HG02571 (cell line): ENCODE data around the gene ZC3H12C.
"Not testable (repeated sequence)": the region's sequence is repeated elsewhere in the genome, so short reads cannot be mapped to it uniquely, and the experiment has no call there.

Experiments
- ATAC-seq: cut with Tn5 transposase; IDR thresholded peaks from one replicate; pipeline ENCODE4 v1.9.1; 2021; ENCODE audit warnings: mild to moderate bottlenecking, moderate library complexity; ENCODE audit not compliant: unreplicated experiment

ZC3H12C gene

DNA sequence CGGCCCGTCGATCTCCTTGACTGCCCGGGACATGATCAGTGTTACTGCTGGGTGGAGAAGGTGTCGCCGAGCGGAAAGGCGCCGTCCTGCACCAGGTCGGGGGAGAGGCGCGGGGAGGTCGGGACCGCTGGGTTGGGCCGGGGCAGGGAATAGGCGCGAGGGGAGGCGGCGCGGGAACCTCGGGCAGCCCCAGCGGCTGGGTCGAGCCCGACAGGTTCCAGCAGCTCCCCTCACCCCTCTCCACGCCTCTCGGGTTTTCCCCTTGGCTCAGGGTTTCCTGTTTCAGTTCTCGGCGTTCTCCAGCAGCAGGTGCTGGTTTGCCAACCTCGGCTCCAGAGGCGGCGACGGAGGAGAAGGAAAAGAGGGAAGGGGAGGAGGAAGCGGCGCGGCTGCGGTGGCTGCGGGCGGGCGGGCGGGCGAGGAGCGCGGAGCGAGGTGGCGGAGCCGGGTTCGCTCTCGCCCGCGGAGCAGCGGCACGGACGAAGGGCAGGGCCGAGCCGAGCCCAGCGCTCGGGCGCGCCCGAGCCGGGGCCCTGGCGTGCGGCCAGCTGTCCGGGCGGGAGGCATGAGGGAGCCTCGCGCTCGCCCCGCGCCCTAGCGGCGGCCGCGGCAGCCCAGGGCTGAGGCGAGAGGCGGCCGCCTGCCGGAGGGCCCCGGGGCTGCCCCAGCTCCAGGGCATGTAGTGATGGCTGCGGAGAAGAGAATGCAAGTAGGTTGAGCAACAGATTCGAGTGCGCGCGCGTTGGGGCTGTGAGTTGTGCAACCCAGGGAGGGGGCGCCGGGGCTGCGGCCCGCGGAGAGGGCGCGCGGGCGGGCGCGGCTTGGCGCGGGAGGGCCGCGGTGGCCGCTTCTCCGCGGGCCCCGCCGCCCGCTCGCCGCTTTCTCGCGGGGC is at the start of gene ZC3H12C:
ZC3H12C (plus strand) TSS at position 878 of the 892 bp plus-strand sequence. CDS start 20 bp downstream, outside the sequence.
- peak; percentile 59 for ATAC-seq

DNA sequence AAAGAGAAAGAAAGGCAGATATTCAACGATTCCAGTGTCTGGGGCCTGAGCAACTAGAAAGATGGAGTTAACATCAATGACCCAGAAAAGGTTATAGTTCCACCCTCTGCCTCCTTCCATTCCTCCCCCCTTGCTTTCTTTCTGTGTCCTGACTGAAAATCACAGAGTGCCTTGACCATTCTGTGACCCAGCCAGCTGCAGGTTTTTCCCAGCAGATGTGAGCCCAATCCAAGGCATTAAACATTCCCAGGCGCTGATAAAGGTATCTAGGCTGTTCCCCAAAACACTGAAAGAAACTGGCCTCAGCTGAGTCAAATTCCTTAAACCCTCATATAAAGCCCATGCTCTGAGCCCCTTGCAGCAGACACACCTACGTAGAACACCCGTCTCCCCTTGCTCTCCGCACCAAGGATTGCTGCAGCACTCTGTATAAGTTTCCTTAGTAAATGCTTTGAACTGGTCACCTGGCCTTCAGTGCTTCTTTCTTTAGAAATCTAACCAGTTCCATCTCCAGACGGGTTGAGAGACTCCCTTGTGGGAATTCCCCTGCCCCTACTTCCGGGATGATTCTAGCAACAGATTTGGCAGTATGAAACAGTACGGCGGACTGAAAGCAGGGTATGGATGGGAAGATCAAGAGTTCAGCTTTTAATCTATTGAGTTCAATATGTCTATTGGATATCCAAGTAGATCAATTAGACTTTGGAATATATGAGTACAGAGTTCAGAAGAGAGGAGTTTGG is 48.8 kb upstream of the ZC3H12C start:
- ATAC-seq = no peak

DNA sequence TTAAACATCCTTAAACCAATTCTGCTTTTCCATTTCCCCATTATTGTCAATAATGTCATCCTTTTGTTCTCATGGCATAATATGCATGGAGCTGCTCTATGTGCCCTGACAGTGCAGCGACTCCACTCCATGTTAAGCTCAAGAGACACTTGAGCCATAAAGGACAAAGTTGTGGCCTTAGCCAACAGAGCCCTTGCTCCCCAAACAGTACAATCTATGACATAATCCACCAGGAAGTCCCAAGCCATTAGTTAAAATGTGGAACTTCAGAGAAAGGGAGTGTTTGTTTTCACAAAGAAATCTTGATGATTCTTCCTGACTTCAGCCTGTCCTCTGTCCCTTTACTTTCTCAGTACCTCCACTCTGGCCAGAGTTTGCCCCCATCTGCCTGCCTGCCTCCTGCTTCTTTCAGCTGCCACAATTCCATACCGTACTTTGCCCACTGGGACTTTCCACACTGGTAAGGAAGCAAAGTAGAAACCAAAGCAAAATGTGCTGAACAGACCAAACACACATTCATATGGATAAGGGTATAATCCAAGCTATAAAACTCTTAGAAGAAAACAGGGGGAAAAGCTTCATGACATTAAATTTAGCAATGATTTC is 46.3 kb upstream of the ZC3H12C start:
- ATAC-seq = no peak

DNA sequence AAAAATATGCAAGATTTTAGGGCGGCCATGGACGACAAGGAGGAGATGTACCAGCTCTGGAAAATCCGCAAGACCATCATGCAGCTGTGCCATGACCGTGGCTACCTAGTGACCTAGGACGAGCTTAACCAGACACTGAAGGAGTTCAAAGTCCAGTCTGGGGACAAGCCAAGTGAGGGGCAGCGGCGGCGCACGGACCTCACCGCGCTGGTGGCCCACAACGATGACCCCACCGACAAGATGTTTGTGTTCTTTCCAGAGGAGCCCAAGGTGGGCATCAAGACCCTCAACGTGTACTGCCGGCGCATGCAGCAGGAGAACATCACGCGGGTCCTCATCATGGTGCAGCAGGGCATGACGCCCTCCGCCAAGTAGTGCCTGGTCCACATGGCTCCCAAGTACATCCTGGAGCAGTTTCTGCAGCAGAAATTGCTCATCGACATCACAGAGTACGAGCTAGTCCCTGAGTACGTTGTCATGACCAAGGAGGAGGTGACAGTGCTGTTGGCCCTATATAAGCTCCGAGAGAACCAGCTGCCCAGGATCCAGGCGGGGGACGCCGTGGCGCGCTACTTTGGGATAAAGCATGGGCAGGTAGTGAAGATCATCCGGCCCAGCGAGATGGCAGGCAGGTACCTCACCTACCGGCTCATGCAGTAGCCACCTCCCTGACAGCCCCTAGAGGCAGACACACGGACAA is 43.5 kb upstream of the ZC3H12C start:
- ATAC-seq = no peak

DNA sequence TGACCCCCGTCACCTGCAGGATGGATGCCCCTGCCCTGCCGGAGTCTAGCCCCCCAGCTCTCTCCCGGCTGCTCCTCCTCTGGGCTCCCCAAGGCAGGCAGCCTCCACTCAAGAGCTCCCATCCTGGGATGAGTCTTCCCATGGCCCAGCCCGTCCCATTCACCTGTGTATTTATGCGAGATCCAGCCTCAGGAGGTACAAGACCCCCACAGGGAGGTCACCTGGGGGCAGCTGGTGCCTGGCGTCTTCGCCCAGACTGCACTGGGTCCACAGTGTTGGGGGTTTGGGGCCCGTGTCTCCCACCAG is 43.0 kb upstream of the ZC3H12C start:
- ATAC-seq = no peak

DNA sequence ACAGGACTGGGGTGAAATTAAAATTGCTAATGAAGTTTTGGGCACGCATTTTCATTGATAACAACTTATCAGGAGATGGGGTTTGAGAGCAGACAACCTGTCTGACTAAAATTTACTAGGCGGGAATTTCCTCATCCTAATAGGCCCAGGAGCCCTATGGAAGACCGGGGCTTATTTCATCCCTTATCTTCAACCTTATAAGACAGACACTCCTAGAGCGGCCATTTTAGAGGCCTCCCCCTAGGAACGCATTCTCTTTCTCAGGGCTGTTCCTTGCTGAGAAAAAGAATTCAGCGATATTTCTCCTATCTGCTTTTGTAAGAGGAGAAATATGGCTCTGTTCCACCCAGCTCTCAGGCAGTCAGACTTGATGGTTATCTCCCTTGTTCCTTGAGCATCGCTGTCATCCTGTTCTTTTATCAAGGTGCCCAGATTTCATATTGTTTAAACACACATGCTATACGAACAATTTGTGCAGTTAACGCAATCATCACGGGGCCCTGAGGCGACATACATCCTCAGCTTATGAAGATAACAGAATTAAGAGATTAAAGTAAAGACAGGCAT is 39.3 kb upstream of the ZC3H12C start:
- no peak for ATAC-seq

DNA sequence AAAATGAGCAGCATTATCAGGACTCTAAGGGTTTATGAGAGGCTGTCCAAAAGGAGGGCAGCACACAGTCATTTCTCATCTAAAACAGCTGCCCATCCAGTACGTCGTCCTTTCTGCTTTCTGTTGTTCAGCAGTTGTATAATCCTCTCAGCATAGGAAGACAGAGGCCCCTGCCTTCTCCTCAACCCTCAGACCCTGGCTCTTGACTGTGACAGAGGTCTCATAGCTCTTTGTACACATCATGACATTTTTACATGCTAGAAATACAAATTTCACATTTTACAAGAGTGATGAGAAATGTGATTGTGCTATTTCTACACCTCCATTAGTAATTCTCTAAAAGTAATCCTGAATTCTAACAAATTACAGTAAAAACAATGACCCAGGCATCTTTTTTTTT is 36.2 kb upstream of the ZC3H12C start:
- no peak for ATAC-seq

DNA sequence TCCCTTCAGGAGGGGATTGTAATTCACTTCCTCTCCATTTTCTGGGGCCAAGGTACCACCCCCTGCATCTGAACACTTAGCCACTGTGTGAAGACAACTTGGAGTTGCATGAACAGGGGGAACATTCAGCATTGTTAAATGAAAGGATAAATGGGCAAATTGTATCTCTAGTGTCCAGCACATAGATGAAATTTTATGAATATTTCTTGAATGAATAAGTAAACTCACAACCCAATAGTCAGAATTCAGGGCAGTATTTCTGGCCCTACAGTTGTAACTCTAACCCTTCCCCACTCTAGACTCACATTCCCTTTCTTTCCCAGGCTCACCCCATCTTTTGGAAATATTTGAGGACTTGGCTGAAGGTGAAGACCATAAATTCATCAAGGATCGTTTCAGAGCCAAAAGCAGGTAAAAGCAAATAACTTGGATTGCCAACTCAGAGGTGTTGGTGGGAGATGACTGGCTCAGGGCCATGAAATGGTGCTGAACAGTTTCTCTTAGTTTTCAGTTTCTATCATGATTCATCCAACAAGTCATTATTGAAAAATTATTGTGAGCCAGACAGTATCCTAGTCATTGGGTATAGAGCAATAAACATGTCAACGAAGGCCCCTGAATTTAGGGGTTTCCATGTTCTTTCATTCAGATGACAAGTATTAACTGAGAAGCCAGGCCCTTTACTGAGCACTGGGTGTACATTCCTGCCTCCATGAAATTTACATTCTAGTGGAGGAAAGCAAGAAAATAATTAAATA is 33.3 kb upstream of the ZC3H12C start:
- ATAC-seq = no peak

DNA sequence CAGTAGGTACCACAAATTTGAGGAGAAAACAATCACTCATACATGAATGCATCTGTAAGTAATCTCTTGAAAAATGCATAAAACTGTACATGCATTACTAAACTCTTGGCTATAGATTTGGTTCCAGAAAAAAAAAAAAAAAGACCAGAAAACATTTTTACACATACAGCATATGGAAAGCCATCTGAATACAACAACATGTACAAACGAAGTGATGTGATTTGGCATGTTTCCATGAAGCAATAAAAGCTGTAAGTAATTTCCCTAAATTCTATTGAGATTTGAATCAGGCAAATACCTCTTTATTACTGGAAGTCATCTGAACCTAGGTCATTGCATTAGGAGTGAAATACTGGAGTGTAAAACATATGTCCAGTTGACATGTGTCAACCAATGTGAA is 31.9 kb upstream of the ZC3H12C start:
- no peak for ATAC-seq

DNA sequence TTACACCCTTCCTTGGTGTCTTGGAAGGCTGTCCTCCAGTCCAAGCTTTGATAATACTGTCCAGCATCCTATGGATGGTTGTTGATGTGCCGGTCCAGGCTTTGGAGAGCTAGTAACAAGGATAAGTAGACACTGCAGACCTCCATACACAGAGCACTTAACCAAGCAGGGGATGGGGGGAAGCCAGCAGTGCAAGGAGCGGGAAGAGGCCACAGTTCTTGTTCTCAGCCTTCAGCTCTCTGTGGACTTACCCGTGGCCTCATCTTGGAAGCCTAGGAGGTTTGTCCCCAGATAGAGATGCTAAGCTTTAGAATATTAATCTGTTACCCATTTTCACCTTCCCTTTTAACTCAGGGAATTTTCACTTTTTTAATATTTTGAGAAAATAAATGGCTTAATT is 30.9 kb upstream of the ZC3H12C start:
- ATAC-seq = no peak

DNA sequence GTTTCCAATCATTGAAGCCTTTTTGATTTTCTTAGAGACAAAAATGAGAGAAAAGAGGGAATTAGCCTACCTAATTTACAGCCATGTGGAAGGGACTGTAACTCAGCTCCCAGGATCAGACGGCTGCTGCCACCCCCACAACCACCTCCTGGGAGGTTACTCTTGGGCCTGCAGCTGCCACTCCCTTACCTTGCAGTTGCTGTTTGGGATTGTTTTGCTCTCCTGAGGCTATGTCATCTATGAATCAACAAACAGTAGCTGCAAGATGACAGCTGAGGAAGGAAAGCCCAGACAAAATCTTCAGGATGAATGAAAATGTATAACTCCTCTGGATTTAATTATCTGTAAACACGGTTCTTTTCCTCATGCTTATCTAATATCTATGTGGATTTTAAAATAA is 28.0 kb upstream of the ZC3H12C start:
- ATAC-seq = no peak

DNA sequence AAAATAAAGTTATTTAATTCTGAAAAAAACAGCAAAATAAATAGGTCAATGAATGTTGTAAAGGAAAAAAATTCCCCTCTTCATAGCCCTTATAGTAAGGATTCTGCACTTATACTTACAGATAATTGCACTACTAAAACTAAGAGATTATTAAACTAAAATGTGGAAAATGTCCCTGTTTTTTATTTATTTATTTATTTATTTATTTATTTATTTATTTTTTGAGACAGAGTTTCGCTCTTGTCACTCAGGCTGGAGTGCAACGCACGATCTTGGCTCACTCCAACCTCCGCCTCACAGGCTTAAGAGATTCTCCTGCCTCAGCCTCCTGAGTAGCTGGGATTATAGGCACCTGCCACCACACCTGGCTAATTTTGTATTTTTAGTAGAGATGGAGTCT is 25.2 kb upstream of the ZC3H12C start:
- ATAC-seq = not testable (repeated sequence)

DNA sequence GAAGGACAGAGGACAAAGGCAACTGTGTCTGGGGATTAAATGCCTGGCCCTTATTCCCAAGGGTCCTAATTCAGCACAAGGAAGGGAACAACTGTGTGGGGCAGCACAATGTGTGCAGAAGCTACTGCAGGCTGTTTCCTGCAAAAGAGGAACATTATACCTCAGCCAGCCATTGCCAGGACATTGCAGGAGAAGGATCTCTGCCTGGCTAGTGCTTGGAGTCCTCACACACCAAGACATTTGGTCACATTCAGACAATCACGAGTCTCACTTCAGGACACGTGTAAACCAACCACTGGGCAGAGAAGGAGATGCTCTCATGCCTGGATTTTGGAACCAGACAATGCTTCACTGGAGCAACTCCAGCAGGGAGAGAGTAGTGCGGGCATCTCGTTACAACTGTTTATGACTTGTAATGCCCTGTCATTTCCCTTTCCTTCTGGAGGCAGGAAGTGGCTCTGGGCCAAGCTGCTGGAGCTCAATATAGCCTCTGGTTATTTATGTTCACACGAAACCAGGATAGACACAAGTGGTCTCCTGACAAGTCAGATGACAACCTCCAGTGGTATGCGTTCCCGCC is 23.9 kb upstream of the ZC3H12C start:
- ATAC-seq = no peak

DNA sequence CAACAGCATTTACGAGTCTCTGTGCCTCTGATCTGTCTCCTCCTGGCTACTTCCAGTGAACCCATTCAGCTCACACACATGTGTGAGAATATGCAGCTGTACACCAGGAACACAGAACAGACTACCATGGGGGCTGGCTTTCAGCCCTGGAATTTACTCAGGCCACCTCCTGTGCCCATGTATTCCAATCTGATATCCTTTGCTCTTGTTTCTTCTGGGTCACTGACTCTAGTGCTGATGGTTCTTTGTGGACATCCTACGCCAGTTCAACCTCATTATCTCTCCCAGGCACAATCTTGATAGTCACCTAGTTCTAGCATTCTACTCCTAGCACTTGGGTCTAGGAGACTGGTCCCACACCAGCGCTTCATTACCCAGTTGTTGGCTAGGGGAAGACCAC is 23.0 kb upstream of the ZC3H12C start:
- no peak for ATAC-seq

DNA sequence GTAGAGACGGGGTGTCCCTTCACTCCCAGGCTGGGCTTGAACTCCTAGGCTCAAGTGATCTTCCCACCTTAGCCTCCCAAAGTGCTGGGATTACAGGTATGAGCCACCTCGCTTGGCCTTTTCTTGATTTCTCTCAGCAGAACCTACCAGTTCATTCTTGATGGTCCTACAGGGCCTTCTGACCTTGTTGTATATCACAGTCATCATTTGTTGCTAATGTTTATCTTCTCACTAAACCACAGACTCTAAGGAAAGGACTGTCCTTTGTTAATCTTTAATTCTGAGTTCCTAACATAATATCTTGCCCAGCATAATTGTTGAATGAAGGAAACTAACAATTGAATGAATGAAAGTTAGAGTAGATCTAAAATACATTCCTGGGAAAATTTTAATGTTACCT is 22.0 kb upstream of the ZC3H12C start:
- ATAC-seq = no peak

DNA sequence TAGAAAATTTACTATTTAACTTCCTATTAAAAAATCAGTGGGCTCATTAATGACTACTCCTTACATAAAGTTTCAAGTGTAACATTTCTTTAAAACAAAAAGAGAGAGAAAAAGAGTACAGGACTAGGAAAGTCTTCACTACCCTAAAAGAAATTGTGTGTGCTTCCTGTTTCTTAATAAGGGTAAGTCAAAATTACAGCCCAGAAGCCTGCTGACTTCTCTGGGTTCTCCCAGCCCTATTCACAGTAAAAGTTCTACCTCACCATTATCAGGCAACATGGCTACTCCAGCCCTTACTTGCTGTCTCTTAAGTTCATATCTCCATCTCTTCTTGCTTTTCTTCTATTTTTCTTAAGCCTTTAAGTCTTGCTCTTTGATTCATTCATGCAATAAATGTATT is 20.3 kb upstream of the ZC3H12C start:
- no peak for ATAC-seq

DNA sequence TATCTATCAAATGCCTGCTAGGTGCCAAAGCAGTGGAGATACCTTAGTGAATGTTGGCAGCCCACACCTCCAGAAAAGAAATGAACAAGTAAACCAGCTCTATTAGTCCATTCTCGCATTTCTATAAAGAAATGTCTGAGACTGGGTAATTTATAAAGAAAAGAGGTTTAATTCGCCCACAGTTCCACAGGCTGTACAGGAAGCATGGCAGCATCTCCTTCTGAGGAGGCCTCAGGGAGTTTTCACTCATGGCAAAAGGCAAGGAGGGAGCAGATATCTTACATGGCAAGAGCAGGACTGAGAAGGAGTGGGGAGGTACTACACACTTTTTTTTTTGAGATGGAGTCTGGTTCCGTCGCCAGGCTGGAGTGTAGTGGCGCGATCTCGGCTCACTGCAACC is 18.7 kb upstream of the ZC3H12C start:
- ATAC-seq = no peak

DNA sequence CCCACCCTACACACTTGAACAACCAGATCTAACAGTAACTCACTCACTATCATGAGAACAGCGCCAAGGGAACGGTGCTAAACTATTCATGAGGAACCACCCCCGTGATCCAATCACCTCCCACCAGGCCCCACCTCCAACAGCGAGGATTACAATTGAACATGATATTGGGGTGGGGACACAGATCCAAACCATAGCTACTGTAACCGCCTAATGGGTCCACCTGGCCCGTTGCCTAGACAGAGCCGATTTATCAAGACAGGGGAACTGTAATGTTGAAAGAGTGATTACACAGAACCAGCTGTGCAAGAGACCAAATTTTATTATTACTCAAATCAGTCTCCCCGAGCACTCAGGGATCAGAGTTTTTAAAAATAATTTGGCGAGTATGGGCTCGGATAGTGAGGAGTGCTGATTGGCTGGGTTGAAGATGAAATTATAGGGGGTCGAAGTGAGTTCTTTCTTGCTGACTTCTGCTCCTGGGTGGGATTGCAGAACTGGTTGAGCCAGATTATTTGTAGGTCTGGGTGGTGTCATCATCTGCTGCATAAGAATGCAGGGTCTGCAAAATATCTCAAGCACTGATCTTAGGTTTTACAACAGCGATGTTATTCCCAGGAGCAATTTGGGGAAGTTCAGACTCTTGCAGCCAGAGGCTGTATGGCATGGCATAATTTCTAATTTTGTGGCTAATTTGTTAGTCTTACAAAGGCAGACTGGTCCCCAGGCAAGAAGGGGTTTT is 17.9 kb upstream of the ZC3H12C start:
- no peak for ATAC-seq

DNA sequence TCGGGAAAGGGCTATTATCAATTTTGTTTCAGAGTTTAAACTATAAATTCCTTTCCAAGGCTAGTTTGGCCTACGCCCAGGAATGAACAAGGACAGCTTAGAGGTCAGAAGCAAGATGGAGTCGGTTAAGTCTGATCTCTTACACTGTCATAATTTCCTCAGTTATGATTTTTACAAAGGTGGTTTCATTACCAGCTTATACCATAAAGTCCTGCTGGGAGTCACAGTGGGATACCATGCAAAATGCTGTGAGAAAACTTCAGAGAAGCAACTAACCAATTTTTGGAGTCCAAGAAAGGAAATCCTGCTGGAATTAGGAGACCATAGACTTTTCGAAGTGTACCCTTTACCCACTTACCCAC is 17.4 kb upstream of the ZC3H12C start:
- ATAC-seq = no peak
